Lower lobe of right lung (tissue), 2 donors: ENCODE data around the gene ZNF440. TPM values are rescaled to one million over a fixed set of nuclear protein-coding genes. Genes with fewer than 3 reads are reported as not detected.

Source experiments
- ATAC-seq, 2 donors: fragments of 200-7000 bp; cut with Tn5 transposase; one replicate each; pipeline ENCODE4 v1.9.1; 2020 to 2022; ENCODE audit warnings: mild to moderate bottlenecking in 2 of 2, moderate library complexity in 2 of 2
- DNase-seq: peaks from one replicate; pipeline ENCODE4 v3.0.0-alpha.2; 2020
- H3K27ac ChIP-seq: fragments of 200-600 bp; one replicate; pipeline ENCODE4 v1.8.0; 2022
- H3K27me3 ChIP-seq: fragments of 200-600 bp; one replicate; pipeline ENCODE4 v1.8.0; 2022; ENCODE audit warnings: low read depth
- H3K36me3 ChIP-seq: fragments of 200-600 bp; one replicate; pipeline ENCODE4 v1.8.0; 2022; ENCODE audit warnings: mild to moderate bottlenecking
- H3K4me1 ChIP-seq: fragments of 200-600 bp; one replicate; pipeline ENCODE4 v1.8.0; 2022
- H3K4me3 ChIP-seq: fragments of 200-600 bp; one replicate; pipeline ENCODE4 v1.8.0; 2022; ENCODE audit warnings: mild to moderate bottlenecking
- H3K9me3 ChIP-seq: fragments of 200-600 bp; one replicate; pipeline ENCODE4 v1.8.0; 2022
- CTCF ChIP-seq: fragments of 200-600 bp; IDR thresholded peaks from one replicate; pipeline ENCODE4 v1.8.0; 2022; ENCODE audit warnings: antibody characterized with exemption, mild to moderate bottlenecking
- intact Hi-C: fragments of 100-400 bp; cut with DNase I; formaldehyde crosslinking; loops from one replicate; pipeline ENCODE4 v1.11.0; 2022
- total RNA-seq: library from RNA; stranded (reverse); fragmentation: NEBNext Ultra II Directional; extraction: Animal tissue kit (Norgen Biotek cat#: 25700); gene quantifications from one replicate; pipeline ENCODE4 v1.2.1, GENCODE V29; 2021
- donor health status: DM: no; HTN: yes; CAD: no; lungs with severe emphysema.

The ZNF440 gene
- total RNA-seq, 1 donor from 2014 or later, result 21.7 TPM

GRCh38 chr19:11780431-11781020 is 33.5 kb upstream of the ZNF440 start:
- DNase-seq, result no peak
- TF ChIP-seq CTCF, result no peak
- Histone ChIP-seq H3K27ac (no peak overlapping the region), H3K36me3 (peaks cover 42% of the 10 kb centered on the region), H3K27me3 (no peaks in the 10 kb centered on the region), H3K9me3 (peaks cover 89% of the 10 kb centered on the region), H3K4me3 (no peak overlapping the region), H3K4me1 (no peaks in the 10 kb centered on the region)
- intact Hi-C loops, result no loop called here
- ATAC-seq, result no peak

GRCh38 chr19:11781295-11782057 is 32.6 kb upstream of the ZNF440 start:
- H3K36me3 ChIP-seq, result peaks cover 42% of the 10 kb centered on the region
- no peak for TF ChIP-seq CTCF
- DNase-seq (no peak), ATAC-seq (no peak)
- no peaks in the 10 kb centered on the region for H3K4me1 ChIP-seq
- intact Hi-C loops, result no loop called here
- no peak overlapping the region for H3K27ac ChIP-seq
- H3K9me3 ChIP-seq, result peaks cover 89% of the 10 kb centered on the region
- no peaks in the 10 kb centered on the region for H3K27me3 ChIP-seq
- H3K4me3 ChIP-seq, result no peak overlapping the region

GRCh38 chr19:11783767-11784166 is 30.3 kb upstream of the ZNF440 start:
- H3K9me3 ChIP-seq, result peaks cover 87% of the 10 kb centered on the region
- ATAC-seq, result no peak
- H3K4me3 ChIP-seq, result no peak overlapping the region
- peaks cover 28% of the 10 kb centered on the region for H3K36me3 ChIP-seq
- no peaks in the 10 kb centered on the region for H3K27me3 ChIP-seq
- intact Hi-C loops, result no loop called here
- H3K4me1 ChIP-seq, result no peaks in the 10 kb centered on the region
- H3K27ac ChIP-seq, result no peak overlapping the region
- DNase-seq, result no peak
- TF ChIP-seq CTCF, result no peak

- Histone ChIP-seq H3K4me3 (no peak overlapping the region), H3K36me3 (peaks cover 23% of the 10 kb centered on the region), H3K27me3 (no peaks in the 10 kb centered on the region), H3K4me1 (no peaks in the 10 kb centered on the region), H3K27ac (no peak overlapping the region), H3K9me3 (peaks cover 85% of the 10 kb centered on the region)
- no peak for ATAC-seq
- TF ChIP-seq CTCF, result no peak
- DNase-seq, result no peak
- intact Hi-C loops, result no loop called here
Measured at GRCh38 chr19:11784356-11784755, 29.7 kb upstream of the ZNF440 start.

GRCh38 chr19:11787536-11787935 is 26.5 kb upstream of the ZNF440 start:
- no peak overlapping the region for H3K4me3 ChIP-seq
- H3K9me3 ChIP-seq, result peaks cover 66% of the 10 kb centered on the region
- ATAC-seq (no peak), DNase-seq (no peak)
- H3K4me1 ChIP-seq, result no peaks in the 10 kb centered on the region
- H3K27ac ChIP-seq, result no peak overlapping the region
- no peak for TF ChIP-seq CTCF
- H3K36me3 ChIP-seq, result no peaks in the 10 kb centered on the region
- intact Hi-C loops, result no loop called here
- H3K27me3 ChIP-seq, result no peaks in the 10 kb centered on the region
